ENCODE data around the gene DNAH2. TPM values are rescaled to one million over a fixed set of nuclear protein-coding genes. Genes with fewer than 3 reads are reported as not detected.

DNAH2 gene
- polyA plus RNA-seq, 1 of the 3 experiments (the other 2 are of a cell fraction): 0.13 TPM

- H3K27me3 ChIP-seq (ENCODE audit: insufficient read depth): no peaks in the 10 kb centered on the region
- H2AFZ ChIP-seq (ENCODE audit: low read depth): no peak overlapping the region
- no peak for TF ChIP-seq FOXJ3 (CRISPR knock-in tag; IDR thresholded peaks at IDR 0.05)
- H3K4me2 ChIP-seq: peak overlapping the region; percentile 92
- H3F3A ChIP-seq (replicated peaks; ENCODE audit: insufficient read depth): peaks cover 52% of the 10 kb centered on the region
- peaks cover 46% of the 10 kb centered on the region for H4K20me1 ChIP-seq (ENCODE audit: insufficient read depth)
- ChIA-PET POLR2A (no interaction called here), CTCF (interaction anchor here (0.6 to 1.7 kb wide), 7 partner anchors 10 to 459 kb away, joined by 3 to 8 read pairs (median 3); no protein-coding TSS in a partner anchor)
- peaks cover 8 to 20% of the 10 kb centered on the region in 2 experiments for H3K36me3 ChIP-seq (replicated peaks in 1 of 2; ENCODE audit: control insufficient read depth in 1 of 2, insufficient read depth in 2 of 2, low read length in 1 of 2)
- peak overlapping the region; percentile 66 to 67 for H3K4me3 ChIP-seq (ENCODE audit: low read depth in 2 of 2, low read length in 1 of 2)
- WGBS (ENCODE audit: low lambda C conversion rate): 71% methylated on average over 1 of the region's 1 CpG
- no peak for DNase-seq
- H3K79me2 ChIP-seq (ENCODE audit: insufficient read depth): peaks cover 71% of the 10 kb centered on the region
- H3K9me2 ChIP-seq: no peaks in the 10 kb centered on the region
- H3K27ac ChIP-seq (ENCODE audit: low read depth in 2 of 2, low read length in 1 of 2): peak overlapping the region; percentile 95 to 100
- peaks cover 36 to 45% of the 10 kb centered on the region in 2 experiments for H3K4me1 ChIP-seq (ENCODE audit: control insufficient read depth in 1 of 2, insufficient read depth in 2 of 2, low read depth in 1 of 2, low read length in 1 of 2)
- peak overlapping the region; percentile 99; the same call in 1 of the 2 replicates for H3K9ac ChIP-seq
- no peaks in the 10 kb centered on the region for H3K9me3 ChIP-seq
Observed at GRCh38 chr17:7840875-7841274, 123.3 kb downstream of the DNAH2 start.

- H3K27me3 ChIP-seq (ENCODE audit: insufficient read depth): no peaks in the 10 kb centered on the region
- H3K36me3 ChIP-seq (replicated peaks in 1 of 2; ENCODE audit: control insufficient read depth in 1 of 2, insufficient read depth in 2 of 2, low read length in 1 of 2): peaks cover 8 to 26% of the 10 kb centered on the region in 2 experiments
- peaks cover 46% of the 10 kb centered on the region for H3F3A ChIP-seq (replicated peaks; ENCODE audit: insufficient read depth)
- no peaks in the 10 kb centered on the region for H3K9me3 ChIP-seq
- ChIA-PET POLR2A (interaction anchor here (0.7 to 2.2 kb wide), 3 partner anchors 8 to 47 kb away, joined by 3 to 9 read pairs (median 5); partner anchors contain the start of genes CHD3, CYB5D1, KDM6B and NAA38), CTCF (interaction anchor here (0.9 to 1.7 kb wide), 4 partner anchors 17 to 200 kb away, joined by 3 to 5 read pairs (median 5); no protein-coding TSS in a partner anchor)
- peak overlapping the region; percentile 95 to 100 for H3K27ac ChIP-seq (ENCODE audit: low read depth in 2 of 2, low read length in 1 of 2)
- H3K4me1 ChIP-seq (ENCODE audit: control insufficient read depth in 1 of 2, insufficient read depth in 2 of 2, low read depth in 1 of 2, low read length in 1 of 2): peaks cover 36 to 45% of the 10 kb centered on the region in 2 experiments
- peak overlapping the region; percentile 92 for H3K4me2 ChIP-seq
- H4K20me1 ChIP-seq (ENCODE audit: insufficient read depth): peaks cover 46% of the 10 kb centered on the region
- peaks cover 71% of the 10 kb centered on the region for H3K79me2 ChIP-seq (ENCODE audit: insufficient read depth)
- DNase-seq: peak; percentile 69
- H3K4me3 ChIP-seq (ENCODE audit: low read depth in 2 of 2, low read length in 1 of 2): peak overlapping the region; percentile 66 to 67
- H2AFZ ChIP-seq (ENCODE audit: low read depth): 0 out of 2 replicates have a peak overlapping the region, but pooled peaks have one; percentile 42
- H3K9me2 ChIP-seq: no peaks in the 10 kb centered on the region
- H3K9ac ChIP-seq: peak overlapping the region; percentile 99
- 3% methylated on average over 18 of the region's 34 CpGs for WGBS (ENCODE audit: low lambda C conversion rate)
- no peak for TF ChIP-seq TAF1 (IDR thresholded peaks at IDR 0.05; ENCODE audit: borderline replicate concordance, low read depth, low read length)
- peak; percentile 73 for TF ChIP-seq FOSL2 (IDR thresholded peaks at IDR 0.05; ENCODE audit: borderline replicate concordance, low read depth)
- TF ChIP-seq GABPA (IDR thresholded peaks at IDR 0.05; ENCODE audit: low read depth): no peak
- TF ChIP-seq USF2 (IDR thresholded peaks at IDR 0.05; ENCODE audit: borderline replicate concordance, low read depth, low read length): no peak; the same call in 1 of the 2 replicates
- TF ChIP-seq ELF1 (IDR thresholded peaks at IDR 0.05): no peak
- TF ChIP-seq RAD21 (IDR thresholded peaks at IDR 0.05; ENCODE audit: low read length): peak; percentile 35; the same call in 1 of the 2 replicates
- no peak for TF ChIP-seq RCOR1 (IDR thresholded peaks at IDR 0.05; ENCODE audit: low read length)
- TF ChIP-seq MAX (IDR thresholded peaks at IDR 0.05; ENCODE audit: low read depth): 0 out of 2 replicates have a peak, but pooled peaks have one; percentile 37
- peak; percentile 63; the same call in 1 of the 2 replicates for TF ChIP-seq USF1 (IDR thresholded peaks at IDR 0.05; ENCODE audit: borderline replicate concordance, low read depth)
- TF ChIP-seq GATA2 (CRISPR knock-in tag; IDR thresholded peaks at IDR 0.05): peak; percentile 54; the same call in 1 of the 2 replicates
- 0 out of 2 replicates have a peak, but pooled peaks have one; percentile 1 for TF ChIP-seq REST (IDR thresholded peaks at IDR 0.05; ENCODE audit: low read depth, low read length)
- TF ChIP-seq ZBTB33 (IDR thresholded peaks at IDR 0.05; ENCODE audit: borderline replicate concordance, low read depth): no peak
- TF ChIP-seq SIN3A (IDR thresholded peaks at IDR 0.05; ENCODE audit: borderline replicate concordance, low read depth, low read length): peak; percentile 46; the same call in 1 of the 2 replicates
- TF ChIP-seq MXI1 (IDR thresholded peaks at IDR 0.05; ENCODE audit: low read depth, low read length): peak; percentile 80; the same call in 1 of the 2 replicates
- no peak for TF ChIP-seq IRF3 (IDR thresholded peaks at IDR 0.05; ENCODE audit: low read depth, low read length)
Observed at GRCh38 chr17:7841396-7841914, 123.9 kb downstream of the DNAH2 start.

All from SK-N-SH (cell line).